Liver (tissue), 9 donors: Measurements from ENCODE around the gene CCDC102B. TPM values are rescaled to one million over a fixed set of nuclear protein-coding genes. Genes with fewer than 3 reads are reported as not detected.

Source experiments
- DNase-seq: peaks from one replicate; pipeline ENCODE4 v3.0.0-alpha.2; 2017; ENCODE audit warnings: low spot score
- H3K27ac ChIP-seq, 2 donors: one replicate each; pipeline ENCODE4 v1.7.0; 2013; ENCODE audit warnings: inconsistent platforms in 2 of 2, low read length in 2 of 2, control low read depth in 1 of 2, low read depth in 1 of 2, mild to moderate bottlenecking in 1 of 2
- H3K27me3 ChIP-seq, 4 donors: one replicate each; pipeline versions ENCODE4 v1.6.1 to v1.7.0; 2013; ENCODE audit warnings: low read length in 3 of 4, inconsistent platforms in 1 of 4, mild to moderate bottlenecking in 1 of 4, moderate library complexity in 1 of 4; ENCODE audit not compliant: control insufficient read depth in 4 of 4, insufficient read depth in 4 of 4
- H3K36me3 ChIP-seq, 4 donors: one replicate each; pipeline versions ENCODE4 v1.6.1 to v1.7.0; 2013; ENCODE audit warnings: low read length in 3 of 4, mild to moderate bottlenecking in 3 of 4, low read depth in 1 of 4, moderate library complexity in 1 of 4; ENCODE audit not compliant: control insufficient read depth in 4 of 4, insufficient read depth in 3 of 4
- H3K4me1 ChIP-seq, 4 donors: one replicate each; pipeline versions ENCODE4 v1.6.1 to v1.7.0; 2013; ENCODE audit warnings: low read length in 3 of 4, mild to moderate bottlenecking in 3 of 4, moderate library complexity in 1 of 4; ENCODE audit not compliant: control insufficient read depth in 4 of 4, insufficient read depth in 4 of 4
- H3K4me3 ChIP-seq, 3 donors: one replicate each; pipeline versions ENCODE4 v1.6.1 to v1.7.0; 2013; ENCODE audit warnings: low read length in 3 of 3, control low read depth in 1 of 3, low read depth in 1 of 3, mild to moderate bottlenecking in 1 of 3
- H3K9ac ChIP-seq, 2 donors: one replicate each; pipeline ENCODE4 v1.7.0; 2013; ENCODE audit warnings: low read length in 2 of 2, mild to moderate bottlenecking in 2 of 2, moderate library complexity in 2 of 2, control low read depth in 1 of 2, low read depth in 1 of 2
- H3K9me3 ChIP-seq, 4 donors: one replicate each; pipeline versions ENCODE4 v1.6.1 to v1.7.0; 2013; ENCODE audit warnings: low read length in 3 of 4; ENCODE audit not compliant: control insufficient read depth in 4 of 4
- ATF3 ChIP-seq: IDR thresholded peaks from 2 replicates; pipeline ENCODE4 v1.6.1; 2016; ENCODE audit warnings: antibody characterized with exemption
- EGR1 ChIP-seq, 2 donors: IDR thresholded peaks; 2 replicates each; pipeline ENCODE4 v1.6.1; 2016 to 2018; ENCODE audit warnings: antibody characterized with exemption in 2 of 2, low read depth in 2 of 2
- FOXA1 ChIP-seq: IDR thresholded peaks from 2 replicates; pipeline ENCODE4 v1.6.1; 2016; ENCODE audit warnings: antibody characterized with exemption
- FOXA2 ChIP-seq: IDR thresholded peaks from 2 replicates; pipeline ENCODE4 v1.6.1; 2016; ENCODE audit warnings: antibody characterized with exemption
- GABPA ChIP-seq, 2 donors: IDR thresholded peaks in 1 of 2; conservative IDR thresholded peaks in 1 of 2; 2 replicates each; pipeline ENCODE4 v1.6.1; 2016; ENCODE audit warnings: antibody characterized with exemption in 2 of 2, mild to moderate bottlenecking in 1 of 2, moderate library complexity in 1 of 2
- HNF4A ChIP-seq, 2 donors: conservative IDR thresholded peaks; 2 replicates each; pipeline ENCODE4 v1.6.1; 2016; ENCODE audit warnings: antibody characterized with exemption in 2 of 2, mild to moderate bottlenecking in 2 of 2
- HNF4G ChIP-seq: IDR thresholded peaks from 2 replicates; pipeline ENCODE4 v1.6.1; 2016; ENCODE audit warnings: antibody characterized with exemption
- JUND ChIP-seq, 2 donors: IDR thresholded peaks; 2 replicates each; pipeline ENCODE4 v1.6.1; 2016; ENCODE audit warnings: antibody characterized with exemption in 2 of 2
- MAX ChIP-seq: IDR thresholded peaks from 2 replicates; pipeline ENCODE4 v1.6.1; 2016; ENCODE audit warnings: antibody characterized with exemption
- NR2F2 ChIP-seq: IDR thresholded peaks from 2 replicates; pipeline ENCODE4 v1.6.1; 2016; ENCODE audit warnings: antibody characterized with exemption
- RAD21 ChIP-seq, 2 donors: IDR thresholded peaks; 2 replicates each; pipeline ENCODE4 v1.6.1; 2016; ENCODE audit warnings: antibody characterized with exemption in 2 of 2, mild to moderate bottlenecking in 2 of 2
- REST ChIP-seq: IDR thresholded peaks from 2 replicates; pipeline ENCODE4 v1.6.1; 2016; ENCODE audit warnings: antibody characterized with exemption, mild to moderate bottlenecking
- RXRA ChIP-seq, 2 donors: IDR thresholded peaks; 2 replicates each; pipeline ENCODE4 v1.6.1; 2017 to 2018; ENCODE audit warnings: antibody characterized with exemption in 2 of 2, mild to moderate bottlenecking in 1 of 2
- SP1 ChIP-seq: IDR thresholded peaks from 2 replicates; pipeline ENCODE4 v1.6.1; 2018; ENCODE audit warnings: antibody characterized with exemption, mild to moderate bottlenecking
- TAF1 ChIP-seq: conservative IDR thresholded peaks from 2 replicates; pipeline ENCODE4 v1.6.1; 2016; ENCODE audit warnings: antibody characterized with exemption, mild to moderate bottlenecking
- YY1 ChIP-seq: IDR thresholded peaks from 2 replicates; pipeline ENCODE4 v1.6.1; 2016; ENCODE audit warnings: antibody characterized with exemption, mild to moderate bottlenecking
- ZBTB33 ChIP-seq: IDR thresholded peaks from 2 replicates; pipeline ENCODE4 v1.6.1; 2016; ENCODE audit warnings: antibody characterized with exemption
- WGBS: extraction: QIAGEN DNeasy Blood & Tissue Kit; methylation state at CpG from one replicate; pipeline ENCODE4 v1.1.7; 2013; 5-methylcytosine and 5-hydroxymethylcytosine counted together
- polyA plus RNA-seq, 2 donors: library from polyadenylated mRNA; stranded (reverse) in 1 of 2; unstranded in 1 of 2; fragments of 200-250 nt in 1 of 2; fragments of >200 nt in 1 of 2; fragmentation: Nextera tagmentation in 1 of 2; extraction: Ambion mirVana in 1 of 2; gene quantifications; one replicate each; pipeline versions ENCODE4 v1.2.1 to v1.2.3, GENCODE V29; 2013 to 2015
- total RNA-seq, 2 donors: library from RNA; depleted of rRNA; stranded (reverse); fragments of >200 nt; gene quantifications; one replicate each; pipeline ENCODE4 v1.2.3, GENCODE V29; 2014
- TF ChIP-seq, protein P1 (sequence below): fragments of 150-350 bp; IDR thresholded peaks from 2 replicates; pipeline ENCODE4 v1.5.1; 2017; ENCODE audit warnings: improper control_type of control experiment, low read depth, low read length; ENCODE audit not compliant: missing input control
- donor health status: healthy.
- donor health status: healthy.
- donor health status: healthy.
- donor health status: healthy.
- donor health status: healthy.

Gene CCDC102B
- total and polyA plus RNA-seq, 4 donors: 0.54 to 4.5 (median 1.4) TPM

GRCh38 chr18:69008538-69008937, 210.7 kb downstream of the CCDC102B start:
- no peaks in the 10 kb centered on the region for H3K27me3 ChIP-seq
- H3K4me3 ChIP-seq: no peak overlapping the region
- H3K27ac ChIP-seq: no peak overlapping the region
- peaks cover 1 to 12% (median 11%) of the 10 kb centered on the region in 4 donors for H3K4me1 ChIP-seq
- H3K9ac ChIP-seq: no peak overlapping the region
- H3K36me3 ChIP-seq: no peaks in the 10 kb centered on the region
- TF ChIP-seq, protein P1, sequence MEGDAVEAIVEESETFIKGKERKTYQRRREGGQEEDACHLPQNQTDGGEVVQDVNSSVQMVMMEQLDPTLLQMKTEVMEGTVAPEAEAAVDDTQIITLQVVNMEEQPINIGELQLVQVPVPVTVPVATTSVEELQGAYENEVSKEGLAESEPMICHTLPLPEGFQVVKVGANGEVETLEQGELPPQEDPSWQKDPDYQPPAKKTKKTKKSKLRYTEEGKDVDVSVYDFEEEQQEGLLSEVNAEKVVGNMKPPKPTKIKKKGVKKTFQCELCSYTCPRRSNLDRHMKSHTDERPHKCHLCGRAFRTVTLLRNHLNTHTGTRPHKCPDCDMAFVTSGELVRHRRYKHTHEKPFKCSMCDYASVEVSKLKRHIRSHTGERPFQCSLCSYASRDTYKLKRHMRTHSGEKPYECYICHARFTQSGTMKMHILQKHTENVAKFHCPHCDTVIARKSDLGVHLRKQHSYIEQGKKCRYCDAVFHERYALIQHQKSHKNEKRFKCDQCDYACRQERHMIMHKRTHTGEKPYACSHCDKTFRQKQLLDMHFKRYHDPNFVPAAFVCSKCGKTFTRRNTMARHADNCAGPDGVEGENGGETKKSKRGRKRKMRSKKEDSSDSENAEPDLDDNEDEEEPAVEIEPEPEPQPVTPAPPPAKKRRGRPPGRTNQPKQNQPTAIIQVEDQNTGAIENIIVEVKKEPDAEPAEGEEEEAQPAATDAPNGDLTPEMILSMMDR: no peak
- no peak for TF ChIP-seq FOXA2
- no peak for TF ChIP-seq ATF3
- TF ChIP-seq TAF1: no peak
- peak; percentile 48 to 55 for TF ChIP-seq RAD21 (IDR thresholded peaks at IDR 0.05)
- peak; percentile 28 for TF ChIP-seq ZBTB33
- TF ChIP-seq RXRA (IDR thresholded peaks at IDR 0.05): peak; percentile 58 to 73
- no peak for TF ChIP-seq GABPA (IDR thresholded peaks at IDR 0.05 in 1 of 2, conservative IDR thresholded peaks at IDR 0.05 in 1 of 2)
- no peak for TF ChIP-seq EGR1 (IDR thresholded peaks at IDR 0.05; ENCODE audit: low read depth in 2 of 2)
- TF ChIP-seq REST: no peak
- no peak for TF ChIP-seq FOXA1
- peak; percentile 94 to 95 for TF ChIP-seq HNF4A (conservative IDR thresholded peaks at IDR 0.05)
- peak; percentile 78 for TF ChIP-seq SP1
- no peak for TF ChIP-seq MAX
- TF ChIP-seq NR2F2: no peak
- TF ChIP-seq HNF4G: peak; percentile 89
- TF ChIP-seq JUND (IDR thresholded peaks at IDR 0.05): peak in 1 of 2 donors; percentile 42
- no peak for TF ChIP-seq YY1
- no peaks in the 10 kb centered on the region for H3K9me3 ChIP-seq
- WGBS: 47% methylated on average over 5 of the region's 5 CpGs
- DNase-seq: no peak
